ENCODE measurements around the gene LIN7A. TPM values are rescaled to one million over a fixed set of nuclear protein-coding genes. Genes with fewer than 3 reads are reported as not detected.

Gene LIN7A
- polyA plus RNA-seq, 1 experiment, result 10.4 TPM

DNA sequence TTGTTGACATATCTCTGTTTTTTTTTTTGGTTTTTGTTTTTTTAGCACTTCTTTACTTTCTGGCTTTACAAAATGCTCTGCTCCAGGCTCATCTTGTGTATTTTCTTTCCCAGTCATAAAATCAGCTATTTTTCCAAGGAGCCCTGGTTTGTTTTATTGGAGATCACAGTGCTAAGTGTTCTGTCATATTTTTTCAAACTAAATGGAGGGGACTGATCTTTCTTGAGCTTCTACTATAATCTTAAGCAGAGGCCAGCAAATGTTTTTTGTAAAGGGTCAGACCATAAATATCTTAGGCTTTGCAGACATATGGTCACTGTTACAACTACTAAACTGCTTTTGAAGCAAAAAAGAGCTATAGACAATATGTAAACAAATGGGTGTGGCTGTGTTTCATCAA, 30.6 kb upstream of the LIN7A start:
- DNase-seq (ENCODE audit: low read depth, low spot score), result no peak
- H3K27me3 ChIP-seq (ENCODE audit: control insufficient read depth, insufficient read depth, low read length), result no peaks in the 10 kb centered on the region
- TF ChIP-seq CTCF (IDR thresholded peaks at IDR 0.05; ENCODE audit: low read depth, low read length), result no peak
- no peak overlapping the region for H3K4me3 ChIP-seq (ENCODE audit: low read depth, low read length)
- CTCF ChIA-PET, result no interaction called here
- no peak overlapping the region for H3K27ac ChIP-seq (ENCODE audit: low read depth, low read length)
- POLR2A ChIA-PET, result no interaction called here
- no peaks in the 10 kb centered on the region for H3K9me3 ChIP-seq (ENCODE audit: control insufficient read depth, insufficient read depth, low read length)

GRCh38 chr12:80967565-80967964, 29.8 kb upstream of the LIN7A start:
- Histone ChIP-seq H3K9me3 (ENCODE audit: control insufficient read depth, insufficient read depth, low read length) (no peaks in the 10 kb centered on the region), H3K4me3 (ENCODE audit: low read depth, low read length) (no peak overlapping the region), H3K27ac (ENCODE audit: low read depth, low read length) (no peak overlapping the region), H3K27me3 (ENCODE audit: control insufficient read depth, insufficient read depth, low read length) (no peaks in the 10 kb centered on the region)
- ChIA-PET POLR2A (no interaction called here), CTCF (no interaction called here)
- no peak for DNase-seq (ENCODE audit: low read depth, low spot score)
- no peak for TF ChIP-seq CTCF (IDR thresholded peaks at IDR 0.05; ENCODE audit: low read depth, low read length)

GRCh38 chr12:80966001-80966400, 28.3 kb upstream of the LIN7A start:
- POLR2A ChIA-PET, result no interaction called here
- CTCF ChIA-PET, result no interaction called here
- DNase-seq (ENCODE audit: low read depth, low spot score), result no peak
- no peak for TF ChIP-seq CTCF (IDR thresholded peaks at IDR 0.05; ENCODE audit: low read depth, low read length)
- no peaks in the 10 kb centered on the region for H3K27me3 ChIP-seq (ENCODE audit: control insufficient read depth, insufficient read depth, low read length)
- H3K9me3 ChIP-seq (ENCODE audit: control insufficient read depth, insufficient read depth, low read length), result no peaks in the 10 kb centered on the region
- no peak overlapping the region for H3K4me3 ChIP-seq (ENCODE audit: low read depth, low read length)
- H3K27ac ChIP-seq (ENCODE audit: low read depth, low read length), result no peak overlapping the region

- POLR2A ChIA-PET, result no interaction called here
- CTCF ChIA-PET, result no interaction called here
These were observed 20.4 kb upstream of the LIN7A start for GRCh38 chr12:80958162-80958561.

DNA sequence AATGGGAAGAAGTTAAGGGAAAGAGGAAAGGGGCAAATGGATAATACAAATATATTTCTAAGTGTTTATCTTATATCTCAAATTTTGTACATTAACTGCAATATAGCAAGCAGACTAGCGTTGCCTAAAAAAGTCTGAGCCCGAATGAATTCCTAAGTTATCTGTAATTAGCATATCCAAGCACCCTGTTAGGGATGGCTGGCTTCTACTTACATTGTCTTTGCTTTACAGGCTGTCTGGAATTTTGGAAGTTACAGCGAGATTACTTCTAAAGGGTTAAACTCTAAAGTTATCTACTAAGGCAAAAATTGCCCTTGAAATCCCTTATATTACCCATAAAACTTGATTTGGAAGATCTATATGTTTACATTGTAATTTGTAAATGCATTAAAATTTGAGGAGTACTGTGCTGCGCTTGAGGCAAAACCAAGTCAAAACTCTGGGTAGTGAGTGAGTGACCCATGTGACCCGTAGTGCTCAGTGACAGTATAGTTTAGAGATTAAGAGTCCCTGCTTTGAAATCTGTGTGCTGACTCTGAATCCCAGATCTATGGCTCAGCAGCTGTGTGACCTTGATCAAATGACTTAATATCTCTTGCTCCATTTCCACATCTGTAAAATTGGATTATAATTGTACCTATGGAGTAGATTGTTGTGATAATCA, 17.3 kb upstream of the LIN7A start:
- no peak for TF ChIP-seq CTCF (IDR thresholded peaks at IDR 0.05; ENCODE audit: low read depth, low read length)
- POLR2A ChIA-PET, result no interaction called here
- Histone ChIP-seq H3K4me3 (ENCODE audit: low read depth, low read length) (no peak overlapping the region), H3K27ac (ENCODE audit: low read depth, low read length) (no peak overlapping the region), H3K9me3 (ENCODE audit: control insufficient read depth, insufficient read depth, low read length) (no peaks in the 10 kb centered on the region), H3K27me3 (ENCODE audit: control insufficient read depth, insufficient read depth, low read length) (no peaks in the 10 kb centered on the region)
- CTCF ChIA-PET, result interaction anchor here (1.3 kb wide), 1 partner anchor 209 kb away, joined by 3 read pairs; no protein-coding TSS in a partner anchor
- DNase-seq (ENCODE audit: low read depth, low spot score), result no peak

More at GRCh38 chr12:80958162-80958561, 20.4 kb upstream of the LIN7A start:
- no peak for DNase-seq (ENCODE audit: low read depth, low spot score)
- H3K4me3 ChIP-seq (ENCODE audit: low read depth, low read length), result no peak overlapping the region
- no peak overlapping the region for H3K27ac ChIP-seq (ENCODE audit: low read depth, low read length)
- no peaks in the 10 kb centered on the region for H3K9me3 ChIP-seq (ENCODE audit: control insufficient read depth, insufficient read depth, low read length)
- no peaks in the 10 kb centered on the region for H3K27me3 ChIP-seq (ENCODE audit: control insufficient read depth, insufficient read depth, low read length)
- no peak for TF ChIP-seq CTCF (IDR thresholded peaks at IDR 0.05; ENCODE audit: low read depth, low read length)
